ENCODE data around the gene RRAS2. TPM values are rescaled to one million over a fixed set of nuclear protein-coding genes. Genes with fewer than 3 reads are reported as not detected.

RRAS2 gene
- total RNA-seq, 1 donor from 2014 or later, result 36.0 TPM

GRCh38 chr11:14350716-14351238, 8.2 kb downstream of the RRAS2 start:
- no peak overlapping the region for H3K27ac Mint-ChIP-seq

GRCh38 chr11:14350215-14350614, 8.8 kb downstream of the RRAS2 start:
- Mint-ChIP-seq H3K9me3 (peaks cover 9% of the 10 kb centered on the region), H3K27me3 (no peaks in the 10 kb centered on the region), H3K27ac (no peak overlapping the region), H3K4me1 (ENCODE audit: unreplicated experiment) (peaks cover 8% of the 10 kb centered on the region), H3K36me3 (peaks cover 15% of the 10 kb centered on the region), H3K4me3 (no peak overlapping the region)
- no peak for TF ChIP-seq CTCF (conservative IDR thresholded peaks at IDR 0.05)
- no peak for DNase-seq (ENCODE audit: extremely low spot score, unreplicated experiment)

More at GRCh38 chr11:14350716-14351238, 8.2 kb downstream of the RRAS2 start:
- Mint-ChIP-seq H3K9me3 (peaks cover 9% of the 10 kb centered on the region), H3K27me3 (no peaks in the 10 kb centered on the region), H3K36me3 (peaks cover 15% of the 10 kb centered on the region), H3K4me1 (ENCODE audit: unreplicated experiment) (peaks cover 8% of the 10 kb centered on the region), H3K4me3 (no peak overlapping the region)
- no peak for DNase-seq (ENCODE audit: extremely low spot score, unreplicated experiment)
- TF ChIP-seq CTCF (conservative IDR thresholded peaks at IDR 0.05), result no peak

- no peak for TF ChIP-seq CTCF (conservative IDR thresholded peaks at IDR 0.05)
- H3K36me3 Mint-ChIP-seq, result peaks cover 15% of the 10 kb centered on the region
- no peaks in the 10 kb centered on the region for H3K4me1 Mint-ChIP-seq (ENCODE audit: unreplicated experiment)
- H3K27me3 Mint-ChIP-seq, result no peaks in the 10 kb centered on the region
- no peak for DNase-seq (ENCODE audit: extremely low spot score, unreplicated experiment)
- peaks cover 9% of the 10 kb centered on the region for H3K9me3 Mint-ChIP-seq
- H3K27ac Mint-ChIP-seq, result no peak overlapping the region
- no peak overlapping the region for H3K4me3 Mint-ChIP-seq
These were observed 11.0 kb downstream of the RRAS2 start for GRCh38 chr11:14347991-14348390.

- H3K27me3 Mint-ChIP-seq, result no peaks in the 10 kb centered on the region
- H3K9me3 Mint-ChIP-seq, result peaks cover 9% of the 10 kb centered on the region
- H3K4me1 Mint-ChIP-seq (ENCODE audit: unreplicated experiment), result no peaks in the 10 kb centered on the region
- no peak for DNase-seq (ENCODE audit: extremely low spot score, unreplicated experiment)
- no peak overlapping the region for H3K4me3 Mint-ChIP-seq
- no peak overlapping the region for H3K27ac Mint-ChIP-seq
- TF ChIP-seq CTCF (conservative IDR thresholded peaks at IDR 0.05), result no peak
- peaks cover 15% of the 10 kb centered on the region for H3K36me3 Mint-ChIP-seq
These were observed 11.5 kb downstream of the RRAS2 start for GRCh38 chr11:14347494-14347893.

GRCh38 chr11:14346303-14346955, 12.6 kb downstream of the RRAS2 start:
- peaks cover 9% of the 10 kb centered on the region for H3K9me3 Mint-ChIP-seq
- H3K27ac Mint-ChIP-seq, result no peak overlapping the region
- H3K4me3 Mint-ChIP-seq, result no peak overlapping the region
- no peaks in the 10 kb centered on the region for H3K27me3 Mint-ChIP-seq
- no peaks in the 10 kb centered on the region for H3K4me1 Mint-ChIP-seq (ENCODE audit: unreplicated experiment)
- peaks cover 21% of the 10 kb centered on the region for H3K36me3 Mint-ChIP-seq
- no peak for TF ChIP-seq CTCF (conservative IDR thresholded peaks at IDR 0.05)
- no peak for DNase-seq (ENCODE audit: extremely low spot score, unreplicated experiment)

All from type B pancreatic cell (in vitro differentiated cells).